ENCODE measurements around the gene TECPR2. TPM values are rescaled to one million over a fixed set of nuclear protein-coding genes. Genes with fewer than 3 reads are reported as not detected.

Gene TECPR2
- polyA plus RNA-seq, 1 donor (not counting 4 experiments of a cell fraction or from before 2014, with no cell fraction given) = 8.3 TPM

- peaks cover 26% of the 10 kb centered on the region for H3K4me1 ChIP-seq (ENCODE audit: control insufficient read depth, extremely low read depth, insufficient read depth, low read length)
- no peaks in the 10 kb centered on the region for H3K9me1 ChIP-seq (ENCODE audit: control insufficient read depth, extremely low read depth, insufficient read depth, low read length)
- no peak for FAIRE-seq
- peak; percentile 16 to 37 (median 23) for TF ChIP-seq CTCF (optimal IDR thresholded peaks at IDR 0.05 in 1 of 3, IDR thresholded peaks at IDR 0.05 in 1 of 3, conservative IDR thresholded peaks at IDR 0.05 in 1 of 3; ENCODE audit: extremely low read depth in 1 of 3, insufficient read depth in 2 of 3, low read length in 3 of 3)
- no peak for TF ChIP-seq EZH2 (IDR thresholded peaks at IDR 0.05; ENCODE audit: low read length)
- H3K79me2 ChIP-seq (ENCODE audit: control insufficient read depth, insufficient read depth, low read length) = no peaks in the 10 kb centered on the region
- H3K9me3 ChIP-seq (ENCODE audit: control insufficient read depth, low read depth, low read length) = no peaks in the 10 kb centered on the region
- H3K9ac ChIP-seq (ENCODE audit: control insufficient read depth, extremely low read depth, insufficient read depth, low read length) = no peak overlapping the region
- no peaks in the 10 kb centered on the region for H4K20me1 ChIP-seq (ENCODE audit: control insufficient read depth, extremely low read depth, insufficient read depth, low read length)
- H3K27me3 ChIP-seq (ENCODE audit: control insufficient read depth, extremely low read depth, insufficient read depth, low read length) = no peaks in the 10 kb centered on the region
- peaks cover 3 to 9% of the 10 kb centered on the region in 2 experiments for H3K36me3 ChIP-seq (ENCODE audit: control insufficient read depth in 2 of 2, extremely low read depth in 1 of 2, insufficient read depth in 2 of 2, low read length in 2 of 2)
- H2AFZ ChIP-seq (ENCODE audit: control insufficient read depth, low read length) = peak overlapping the region; percentile 60
- no peak overlapping the region for H3K4me2 ChIP-seq (ENCODE audit: control insufficient read depth, extremely low read depth, insufficient read depth, low read depth, low read length)
- no peak overlapping the region for H3K4me3 ChIP-seq (ENCODE audit: control insufficient read depth in 2 of 3, extremely low read depth in 1 of 3, insufficient read depth in 2 of 3, low read depth in 1 of 3, low read length in 3 of 3)
- H3K27ac ChIP-seq (ENCODE audit: control insufficient read depth, insufficient read depth, low read length) = peak overlapping the region; percentile 44
- DNase-seq (ENCODE audit: low read depth, low spot score) = no peak
- dilution Hi-C loops (cut with MboI; ENCODE audit: extremely low pct_ligation_motif_present, low sequenced_read_pairs) = no loop called here
These were observed 139.1 kb downstream of the TECPR2 start for GRCh38 chr14:102501751-102502315.

GRCh38 chr14:102502571-102502970 lies 139.8 kb downstream of the TECPR2 start:
- TF ChIP-seq EZH2 (IDR thresholded peaks at IDR 0.05; ENCODE audit: low read length) = no peak
- no peak for TF ChIP-seq CTCF (optimal IDR thresholded peaks at IDR 0.05 in 1 of 3, IDR thresholded peaks at IDR 0.05 in 1 of 3, conservative IDR thresholded peaks at IDR 0.05 in 1 of 3; ENCODE audit: extremely low read depth in 1 of 3, insufficient read depth in 2 of 3, low read length in 3 of 3)
- Histone ChIP-seq H3K36me3 (ENCODE audit: control insufficient read depth in 2 of 2, extremely low read depth in 1 of 2, insufficient read depth in 2 of 2, low read length in 2 of 2) (peaks cover 6 to 9% of the 10 kb centered on the region in 2 experiments), H3K9ac (ENCODE audit: control insufficient read depth, extremely low read depth, insufficient read depth, low read length) (no peak overlapping the region), H3K79me2 (ENCODE audit: control insufficient read depth, insufficient read depth, low read length) (no peaks in the 10 kb centered on the region), H2AFZ (ENCODE audit: control insufficient read depth, low read length) (no peak overlapping the region), H3K9me1 (ENCODE audit: control insufficient read depth, extremely low read depth, insufficient read depth, low read length) (no peaks in the 10 kb centered on the region), H3K27me3 (ENCODE audit: control insufficient read depth, extremely low read depth, insufficient read depth, low read length) (no peaks in the 10 kb centered on the region), H4K20me1 (ENCODE audit: control insufficient read depth, extremely low read depth, insufficient read depth, low read length) (no peaks in the 10 kb centered on the region), H3K4me2 (ENCODE audit: control insufficient read depth, extremely low read depth, insufficient read depth, low read depth, low read length) (no peak overlapping the region), H3K27ac (ENCODE audit: control insufficient read depth, insufficient read depth, low read length) (no peak overlapping the region), H3K9me3 (ENCODE audit: control insufficient read depth, low read depth, low read length) (no peaks in the 10 kb centered on the region), H3K4me3 (ENCODE audit: control insufficient read depth in 2 of 3, extremely low read depth in 1 of 3, insufficient read depth in 2 of 3, low read depth in 1 of 3, low read length in 3 of 3) (no peak overlapping the region), H3K4me1 (ENCODE audit: control insufficient read depth, extremely low read depth, insufficient read depth, low read length) (peaks cover 26% of the 10 kb centered on the region)
- dilution Hi-C loops (cut with MboI; ENCODE audit: extremely low pct_ligation_motif_present, low sequenced_read_pairs) = no loop called here
- FAIRE-seq (no peak), DNase-seq (ENCODE audit: low read depth, low spot score) (no peak)
